Measurements from ENCODE around the gene COL15A1.
"Not testable (repeated sequence)": the region's sequence is repeated elsewhere in the genome, so short reads cannot be mapped to it uniquely, and the experiment has no call there.

COL15A1 gene

GRCh38 chr9:99079542-99079941 is 135.8 kb downstream of the COL15A1 start:
- DNase-seq (ENCODE audit: low spot score), result peak; percentile 38

GRCh38 chr9:99083051-99083450 is 139.3 kb downstream of the COL15A1 start:
- no peak for DNase-seq (ENCODE audit: low spot score)

- no peak for DNase-seq (ENCODE audit: low spot score)
These were observed 142.5 kb downstream of the COL15A1 start for GRCh38 chr9:99085949-99086948.

- DNase-seq (ENCODE audit: low spot score), result no peak
These were observed 143.8 kb downstream of the COL15A1 start for GRCh38 chr9:99087462-99087861.

- DNase-seq (ENCODE audit: low spot score), result no peak
These were observed 146.8 kb downstream of the COL15A1 start for GRCh38 chr9:99090336-99091130.

GRCh38 chr9:99092643-99093491 is 149.2 kb downstream of the COL15A1 start:
- no peak for DNase-seq (ENCODE audit: low spot score)

GRCh38 chr9:99093492-99093791 is 149.7 kb downstream of the COL15A1 start:
- DNase-seq (ENCODE audit: low spot score), result no peak

GRCh38 chr9:99095565-99095964 is 151.9 kb downstream of the COL15A1 start:
- no peak for DNase-seq (ENCODE audit: low spot score)

- DNase-seq (ENCODE audit: low spot score), result no peak
These were observed 152.7 kb downstream of the COL15A1 start for GRCh38 chr9:99096409-99096808.

GRCh38 chr9:99099806-99100585 is 156.3 kb downstream of the COL15A1 start:
- DNase-seq (ENCODE audit: low spot score), result not testable (repeated sequence)

GRCh38 chr9:99101271-99101670 is 157.6 kb downstream of the COL15A1 start:
- no peak for DNase-seq (ENCODE audit: low spot score)

GRCh38 chr9:99101812-99102211 is 158.1 kb downstream of the COL15A1 start:
- DNase-seq (ENCODE audit: low spot score), result no peak

GRCh38 chr9:99103054-99103895 is 159.6 kb downstream of the COL15A1 start:
- no peak for DNase-seq (ENCODE audit: low spot score)

GRCh38 chr9:99103901-99104458 is 160.3 kb downstream of the COL15A1 start:
- no peak for DNase-seq (ENCODE audit: low spot score)

GRCh38 chr9:99104459-99105151 is 160.9 kb downstream of the COL15A1 start, which contains the start of gene TGFBR1:
TSS of gene TGFBR1 (plus strand) at chr9:99105113. CDS start at chr9:99105206, 93 bp downstream.
- DNase-seq (ENCODE audit: low spot score), result peak; percentile 96

GRCh38 chr9:99105152-99106043 is 161.7 kb downstream of the COL15A1 start:
- DNase-seq (ENCODE audit: low spot score), result peak; percentile 78

GRCh38 chr9:99106044-99106375 is 162.3 kb downstream of the COL15A1 start:
- no peak for DNase-seq (ENCODE audit: low spot score)

- DNase-seq (ENCODE audit: low spot score), result no peak
These were observed 163.7 kb downstream of the COL15A1 start for GRCh38 chr9:99107421-99107820.

All from left forelimb (tissue), 1 donor.